ENCODE results near the gene ZNF747.

- TF ChIP-seq FOXA1 (IDR thresholded peaks at IDR 0.05), result no peak
- no peak for TF ChIP-seq ELF4 (IDR thresholded peaks at IDR 0.05)
- TF ChIP-seq BHLHE40 (IDR thresholded peaks at IDR 0.05; ENCODE audit: borderline replicate concordance), result no peak
- TF ChIP-seq L3MBTL2 (conservative IDR thresholded peaks at IDR 0.05), result no peak
- no peak for TF ChIP-seq NFRKB (IDR thresholded peaks at IDR 0.05)
- TF ChIP-seq TARDBP (IDR thresholded peaks at IDR 0.05), result no peak
- TF ChIP-seq ARNT (IDR thresholded peaks at IDR 0.05), result no peak
Measured at GRCh38 chr16:30511509-30511908, 23.1 kb downstream of the ZNF747 start.

Data from HEK293T (cell line).